HepG2 (cell line): ENCODE measurements around the gene ST8SIA1. TPM values are rescaled to one million over a fixed set of nuclear protein-coding genes. Genes with fewer than 3 reads are reported as not detected.

Source experiments
- ATAC-seq: fragments of 200-7000 bp; cut with Tn5 transposase; 3 replicates; pipeline ENCODE4 v1.9.1; 2020; ENCODE audit warnings: mild to moderate bottlenecking, moderate library complexity
- BruUV-seq: library from RNA; stranded (reverse); fragments of 400-500 nt; replicated peaks from 2 replicates; lab custom pipeline; 2021; lab: Mats Ljungman, UMichigan
- CTCF ChIA-PET: fragments of 300-600 bp; formaldehyde crosslinking; extraction: SDS; loops from one replicate; lab custom pipeline; 2021; ENCODE audit warnings: low total read pairs, inconsistent platforms, low intra/inter-chr PET ratio; lab: Yijun Ruan, JAX
- POLR2A ChIA-PET: fragments of 350-600 bp; sonication (Branson Sonifier 250); formaldehyde crosslinking; loops from one replicate; lab custom pipeline; 2020; ENCODE audit warnings: antibody characterized with exemption, inconsistent platforms; lab: Yijun Ruan, JAX
- DNase-seq: peaks from one replicate; pipeline ENCODE4 v3.0.0-alpha.2; 2015; ENCODE audit warnings: low spot score
- FAIRE-seq: peaks from 3 replicates; lab custom pipeline; 2011; peaks lifted over from hg19 to GRCh38; lab: Jason Lieb, UNC
- H2AFZ ChIP-seq: one replicate; pipeline ENCODE4 v1.6.1; 2011; ENCODE audit warnings: low read length, inconsistent platforms
- H3K27ac ChIP-seq: fragments of 300-600 bp; 3 replicates; pipeline ENCODE4 v1.8.0; 2011; ENCODE audit warnings: mixed run types, mild to moderate bottlenecking, mixed read lengths, low read length, inconsistent platforms; ENCODE audit not compliant: insufficient read depth; ENCODE audit errors: extremely low read length
- H3K27me3 ChIP-seq, 2 experiments: fragments of 200-600 bp in 1 of 2; 2 replicates in 1 of 2; 3 replicates in 1 of 2; pipeline versions ENCODE4 v1.6.0 to v1.8.0; 2011; ENCODE audit warnings: low read length in 2 of 2, mild to moderate bottlenecking in 2 of 2, moderate library complexity in 2 of 2, inconsistent platforms in 1 of 2; ENCODE audit not compliant: insufficient read depth in 2 of 2, control insufficient read depth in 1 of 2
- H3K36me3 ChIP-seq, 2 experiments: fragments of 200-600 bp in 1 of 2; replicated peaks in 1 of 2; 2 replicates in 1 of 2; 3 replicates in 1 of 2; pipeline versions ENCODE4 v1.5.1 to v1.8.0; 2011; ENCODE audit warnings: low read length in 2 of 2, inconsistent platforms in 1 of 2; ENCODE audit not compliant: insufficient read depth in 2 of 2, control insufficient read depth in 1 of 2
- H3K4me1 ChIP-seq: 2 replicates; pipeline ENCODE4 v1.5.1; 2012; ENCODE audit warnings: low read length, inconsistent platforms; ENCODE audit not compliant: insufficient read depth
- H3K4me2 ChIP-seq: 2 replicates; pipeline ENCODE4 v1.6.0; 2011; ENCODE audit warnings: low read depth, low read length, inconsistent platforms
- H3K4me3 ChIP-seq, 3 experiments: fragments of 200-600 bp in 1 of 3; sonication (generic), shearing (Covaris generic) in 1 of 3; replicated peaks in 1 of 3; 2 replicates each; pipeline ENCODE4 v1.5.1; 2011 to 2016; ENCODE audit warnings: low read length in 3 of 3, inconsistent platforms in 2 of 3, low read depth in 2 of 3, mild to moderate bottlenecking in 2 of 3, control low read depth in 1 of 3, mixed read lengths in 1 of 3; ENCODE audit not compliant: insufficient read depth in 1 of 3
- H3K79me2 ChIP-seq: one replicate; pipeline ENCODE4 v1.6.1; 2011; ENCODE audit warnings: low read length, inconsistent platforms; ENCODE audit not compliant: insufficient read depth
- H3K9ac ChIP-seq: 2 replicates; pipeline ENCODE4 v1.6.0; 2011; ENCODE audit warnings: mild to moderate bottlenecking, low read depth, low read length, inconsistent platforms; ENCODE audit not compliant: insufficient read depth
- H3K9me3 ChIP-seq: 2 replicates; pipeline ENCODE4 v1.5.1; 2012; ENCODE audit warnings: mild to moderate bottlenecking, low read length
- H4K20me1 ChIP-seq: 2 replicates; pipeline ENCODE4 v1.6.0; 2011; ENCODE audit warnings: inconsistent platforms, mild to moderate bottlenecking, low read length, moderate library complexity; ENCODE audit not compliant: insufficient read depth
- EZH2 ChIP-seq: conservative IDR thresholded peaks from 2 replicates; pipeline ENCODE4 v1.6.1; 2012; ENCODE audit warnings: mild to moderate bottlenecking, low read depth, low read length, moderate library complexity
- KDM3A ChIP-seq: IDR thresholded peaks from 2 replicates; pipeline ENCODE4 v1.6.1; 2018; ENCODE audit warnings: low read depth, missing compliant biosample characterization
- PHF21A ChIP-seq: sonication (generic); formaldehyde crosslinking; IDR thresholded peaks from 2 replicates; pipeline ENCODE4 v1.5.0; 2020; ENCODE audit warnings: mild to moderate bottlenecking, missing genetic modification reagents
- WGBS: methylation state at CpG from one replicate; pipeline ENCODE4 v1.1.6; 2017; ENCODE audit warnings: low lambda C conversion rate; 5-methylcytosine and 5-hydroxymethylcytosine counted together
- in situ Hi-C: cut with HindIII; loops from 2 replicates; pipeline ENCODE4 v1.10.0; 2017; ENCODE audit warnings: low pct_unique_long_range_greater_than_20kb; ENCODE audit not compliant: extremely low pct_ligation_motif_present
- intact Hi-C: fragments of 100-400 bp; cut with micrococcal nuclease; formaldehyde crosslinking; loops from one replicate; pipeline ENCODE4 v1.10.0; 2022; ENCODE audit not compliant: unreplicated experiment
- polyA plus RNA-seq, 8 experiments: library from polyadenylated mRNA; depleted of rRNA in 3 of 8; stranded (reverse) in 7 of 8; unstranded in 1 of 8; fragments of >200 nt; fragmentation: Illumina TruSeq in 4 of 8; extraction: Trizol in 4 of 8; gene quantifications; 2 replicates each; pipeline versions ENCODE4 v1.2.1 to v1.2.3, GENCODE V29; 2011 to 2016; ENCODE audit warnings: low read depth in 4 of 8, missing spikeins in 1 of 8, mixed read lengths in 1 of 8; ENCODE audit not compliant: insufficient read depth in 1 of 8
- total RNA-seq, 5 experiments: library from RNA; depleted of rRNA; stranded (reverse); fragments of >200 nt; fragmentation: Illumina TruSeq; extraction: Trizol; gene quantifications; 2 replicates each; pipeline ENCODE4 v1.2.3, GENCODE V29; 2016; ENCODE audit warnings: low read depth in 1 of 5
- TF ChIP-seq, protein P1 (sequence below): sonication (generic); formaldehyde crosslinking; IDR thresholded peaks from one replicate; pipeline ENCODE4 v1.5.1; 2020; ENCODE audit warnings: mild to moderate bottlenecking, missing genetic modification reagents; ENCODE audit errors: not compliant biosample characterization
- TF ChIP-seq, protein P2 (sequence below): sonication (generic); formaldehyde crosslinking; IDR thresholded peaks from 2 replicates; pipeline ENCODE4 v1.4.0; 2020; ENCODE audit warnings: missing genetic modification reagents; ENCODE audit errors: not compliant biosample characterization

The ST8SIA1 gene
- total and polyA plus RNA-seq, 2 of the 13 experiments (the other 11 are each of a cell fraction or from before 2014, with no cell fraction given): not detected

DNA sequence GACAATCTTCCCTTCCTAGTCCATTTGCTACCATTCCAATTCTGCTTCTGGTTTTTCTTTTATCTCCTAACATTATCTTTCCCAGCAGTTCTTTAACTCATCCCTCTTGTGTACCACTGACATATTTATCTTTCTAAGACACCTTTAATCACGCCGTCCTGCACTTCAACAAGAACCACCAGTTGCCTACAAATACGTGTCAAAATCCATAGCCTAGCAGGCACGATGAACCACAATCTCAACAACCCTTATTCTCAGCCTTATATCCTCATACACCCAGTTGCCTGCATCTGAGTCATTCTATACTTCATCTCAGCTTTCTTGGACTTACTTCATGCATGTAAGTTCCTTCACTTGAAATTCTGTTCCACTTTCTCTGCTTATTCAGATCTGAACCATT lies 16.4 kb upstream of the ST8SIA1 start:
- intact Hi-C loops (no loop called here), in situ Hi-C loops (no loop called here)
- no peak overlapping the region for H3K4me2 ChIP-seq
- H3K4me3 ChIP-seq: no peak overlapping the region
- WGBS: 0% methylated on average over 4 of the region's 4 CpGs
- H3K36me3 ChIP-seq: no peaks in the 10 kb centered on the region
- H4K20me1 ChIP-seq: no peaks in the 10 kb centered on the region
- ATAC-seq: no peak
- no peak for TF ChIP-seq PHF21A (CRISPR knock-in tag)
- FAIRE-seq: no peak
- no peaks in the 10 kb centered on the region for H3K9me3 ChIP-seq
- H3K4me1 ChIP-seq: no peaks in the 10 kb centered on the region
- no TSS peak for BruUV-seq
- POLR2A ChIA-PET: no interaction called here
- H3K79me2 ChIP-seq: no peaks in the 10 kb centered on the region
- no peaks in the 10 kb centered on the region for H3K27me3 ChIP-seq
- no peak overlapping the region for H3K9ac ChIP-seq
- CTCF ChIA-PET: no interaction called here
- H2AFZ ChIP-seq: no peak overlapping the region
- no peak for DNase-seq
- no peak overlapping the region for H3K27ac ChIP-seq

DNA sequence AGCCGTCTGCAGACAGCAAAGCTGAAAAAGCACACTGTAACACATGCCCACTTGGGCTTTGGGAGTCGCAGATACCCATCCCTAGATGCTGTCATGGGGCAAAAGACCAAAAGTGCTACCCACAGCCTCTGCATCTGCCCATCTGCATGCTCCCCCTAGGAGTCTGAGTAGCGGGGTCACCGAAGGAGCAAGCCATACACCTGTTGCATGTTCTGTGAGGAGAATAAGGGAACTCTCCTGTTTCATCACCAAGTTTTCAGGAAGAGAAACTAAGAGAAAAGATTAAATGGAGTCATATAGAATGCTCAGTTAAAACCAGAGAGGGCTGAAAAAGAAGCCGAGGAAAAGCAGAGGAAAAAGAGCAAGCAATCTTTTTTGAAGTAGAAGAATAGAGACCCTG lies 13.7 kb upstream of the ST8SIA1 start:
- ChIA-PET POLR2A (no interaction called here), CTCF (no interaction called here)
- FAIRE-seq: no peak
- WGBS: 4% methylated on average over 5 of the region's 5 CpGs
- no peaks in the 10 kb centered on the region for H3K79me2 ChIP-seq
- no peaks in the 10 kb centered on the region for H3K4me1 ChIP-seq
- H3K27ac ChIP-seq: no peak overlapping the region
- in situ Hi-C loops: no loop called here
- no peak for ATAC-seq
- TF ChIP-seq KDM3A (CRISPR knock-in tag): no peak
- no peak for TF ChIP-seq EZH2
- TF ChIP-seq, protein P1, sequence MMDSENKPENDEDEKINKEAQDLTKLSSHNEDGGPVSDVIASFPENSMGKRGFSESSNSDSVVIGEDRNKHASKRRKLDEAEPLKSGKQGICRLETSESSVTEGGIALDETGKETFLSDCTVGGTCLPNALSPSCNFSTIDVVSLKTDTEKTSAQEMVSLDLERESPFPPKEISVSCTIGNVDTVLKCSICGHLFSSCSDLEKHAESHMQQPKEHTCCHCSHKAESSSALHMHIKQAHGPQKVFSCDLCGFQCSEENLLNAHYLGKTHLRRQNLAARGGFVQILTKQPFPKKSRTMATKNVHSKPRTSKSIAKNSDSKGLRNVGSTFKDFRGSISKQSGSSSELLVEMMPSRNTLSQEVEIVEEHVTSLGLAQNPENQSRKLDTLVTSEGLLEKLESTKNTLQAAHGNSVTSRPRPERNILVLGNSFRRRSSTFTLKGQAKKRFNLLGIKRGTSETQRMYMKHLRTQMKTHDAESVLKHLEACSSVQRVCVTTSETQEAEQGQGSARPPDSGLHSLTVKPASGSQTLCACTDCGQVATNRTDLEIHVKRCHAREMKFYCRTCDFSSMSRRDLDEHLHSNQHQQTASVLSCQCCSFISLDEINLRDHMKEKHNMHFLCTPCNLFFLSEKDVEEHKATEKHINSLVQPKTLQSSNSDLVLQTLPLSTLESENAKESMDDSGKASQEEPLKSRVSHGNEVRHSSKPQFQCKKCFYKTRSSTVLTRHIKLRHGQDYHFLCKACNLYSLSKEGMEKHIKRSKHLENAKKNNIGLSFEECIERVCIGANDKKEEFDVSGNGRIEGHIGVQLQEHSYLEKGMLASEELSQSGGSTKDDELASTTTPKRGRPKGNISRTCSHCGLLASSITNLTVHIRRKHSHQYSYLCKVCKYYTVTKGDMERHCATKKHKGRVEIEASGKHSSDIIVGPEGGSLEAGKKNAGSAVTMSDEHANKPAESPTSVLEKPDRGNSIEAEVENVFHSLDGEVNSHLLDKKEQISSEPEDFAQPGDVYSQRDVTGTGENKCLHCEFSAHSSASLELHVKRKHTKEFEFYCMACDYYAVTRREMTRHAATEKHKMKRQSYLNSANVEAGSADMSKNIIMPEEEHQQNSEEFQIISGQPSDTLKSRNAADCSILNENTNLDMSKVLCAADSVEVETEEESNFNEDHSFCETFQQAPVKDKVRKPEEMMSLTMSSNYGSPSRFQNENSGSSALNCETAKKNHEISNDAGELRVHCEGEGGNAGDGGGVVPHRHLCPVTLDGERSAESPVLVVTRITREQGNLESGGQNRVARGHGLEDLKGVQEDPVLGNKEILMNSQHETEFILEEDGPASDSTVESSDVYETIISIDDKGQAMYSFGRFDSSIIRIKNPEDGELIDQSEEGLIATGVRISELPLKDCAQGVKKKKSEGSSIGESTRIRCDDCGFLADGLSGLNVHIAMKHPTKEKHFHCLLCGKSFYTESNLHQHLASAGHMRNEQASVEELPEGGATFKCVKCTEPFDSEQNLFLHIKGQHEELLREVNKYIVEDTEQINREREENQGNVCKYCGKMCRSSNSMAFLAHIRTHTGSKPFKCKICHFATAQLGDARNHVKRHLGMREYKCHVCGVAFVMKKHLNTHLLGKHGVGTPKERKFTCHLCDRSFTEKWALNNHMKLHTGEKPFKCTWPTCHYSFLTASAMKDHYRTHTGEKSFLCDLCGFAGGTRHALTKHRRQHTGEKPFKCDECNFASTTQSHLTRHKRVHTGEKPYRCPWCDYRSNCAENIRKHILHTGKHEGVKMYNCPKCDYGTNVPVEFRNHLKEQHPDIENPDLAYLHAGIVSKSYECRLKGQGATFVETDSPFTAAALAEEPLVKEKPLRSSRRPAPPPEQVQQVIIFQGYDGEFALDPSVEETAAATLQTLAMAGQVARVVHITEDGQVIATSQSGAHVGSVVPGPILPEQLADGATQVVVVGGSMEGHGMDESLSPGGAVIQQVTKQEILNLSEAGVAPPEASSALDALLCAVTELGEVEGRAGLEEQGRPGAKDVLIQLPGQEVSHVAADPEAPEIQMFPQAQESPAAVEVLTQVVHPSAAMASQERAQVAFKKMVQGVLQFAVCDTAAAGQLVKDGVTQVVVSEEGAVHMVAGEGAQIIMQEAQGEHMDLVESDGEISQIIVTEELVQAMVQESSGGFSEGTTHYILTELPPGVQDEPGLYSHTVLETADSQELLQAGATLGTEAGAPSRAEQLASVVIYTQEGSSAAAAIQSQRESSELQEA (CRISPR knock-in tag): no peak
- TF ChIP-seq, protein P2, sequence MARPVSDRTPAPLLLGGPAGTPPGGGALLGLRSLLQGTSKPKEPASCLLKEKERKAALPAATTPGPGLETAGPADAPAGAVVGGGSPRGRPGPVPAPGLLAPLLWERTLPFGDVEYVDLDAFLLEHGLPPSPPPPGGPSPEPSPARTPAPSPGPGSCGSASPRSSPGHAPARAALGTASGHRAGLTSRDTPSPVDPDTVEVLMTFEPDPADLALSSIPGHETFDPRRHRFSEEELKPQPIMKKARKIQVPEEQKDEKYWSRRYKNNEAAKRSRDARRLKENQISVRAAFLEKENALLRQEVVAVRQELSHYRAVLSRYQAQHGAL: no peak
- no peaks in the 10 kb centered on the region for H3K27me3 ChIP-seq
- no peak overlapping the region for H3K4me2 ChIP-seq
- H2AFZ ChIP-seq: no peak overlapping the region
- no TSS peak for BruUV-seq
- no peak overlapping the region for H3K9ac ChIP-seq
- H3K36me3 ChIP-seq: no peaks in the 10 kb centered on the region
- no peaks in the 10 kb centered on the region for H3K9me3 ChIP-seq
- intact Hi-C loops: loop anchor here (5.0 kb wide), 1 partner anchor 136 kb away; no protein-coding TSS in a partner anchor
- DNase-seq: no peak
- H3K4me3 ChIP-seq: no peak overlapping the region
- H4K20me1 ChIP-seq: no peaks in the 10 kb centered on the region
